Uterus (tissue), 4 donors: ENCODE results near the gene CNPPD1. TPM values are rescaled to one million over a fixed set of nuclear protein-coding genes. Genes with fewer than 3 reads are reported as not detected.

Source experiments
- DNase-seq, 2 donors: peaks; one replicate each; pipeline ENCODE4 v3.0.0-alpha.2; 2019 to 2020
- H3K27ac ChIP-seq, 2 donors: fragments of 200-600 bp; sonication (generic); 1 replicate in 1 of 2; 2 replicates in 1 of 2; pipeline ENCODE4 v1.5.1; 2016 to 2018
- H3K27me3 ChIP-seq, 2 donors: fragments of 200-600 bp; sonication (generic); one replicate each; pipeline ENCODE4 v1.5.1; 2018 to 2019; ENCODE audit warnings: control low read depth in 1 of 2
- H3K36me3 ChIP-seq, 2 donors: fragments of 200-600 bp; sonication (generic); one replicate each; pipeline ENCODE4 v1.5.1; 2019; ENCODE audit warnings: control low read depth in 1 of 2
- H3K4me1 ChIP-seq, 2 donors: fragments of 200-600 bp; sonication (generic); one replicate each; pipeline ENCODE4 v1.5.1; 2018 to 2019; ENCODE audit warnings: control low read depth in 1 of 2
- H3K4me3 ChIP-seq, 2 donors: fragments of 200-600 bp; sonication (generic); 1 replicate in 1 of 2; 2 replicates in 1 of 2; pipeline ENCODE4 v1.5.1; 2018 to 2019; ENCODE audit warnings: mild to moderate bottlenecking in 1 of 2
- H3K9me3 ChIP-seq, 2 donors: fragments of 200-600 bp; sonication (generic); one replicate each; pipeline ENCODE4 v1.5.1; 2019; ENCODE audit warnings: control low read depth in 1 of 2
- POLR2A ChIP-seq, 2 donors: fragments of 450-650 bp; IDR thresholded peaks; one replicate each; pipeline ENCODE4 v1.6.1; 2016; ENCODE audit warnings: antibody characterized with exemption in 2 of 2, mild to moderate bottlenecking in 1 of 2, moderate library complexity in 1 of 2
- intact Hi-C: fragments of 100-400 bp; cut with DNase I; formaldehyde crosslinking; loops from one replicate; pipeline ENCODE4 v1.15.1; 2023; ENCODE audit warnings: low total_unique reads
- total RNA-seq, 4 donors: library from RNA; depleted of rRNA in 3 of 4; stranded (reverse); fragments of >200 nt in 3 of 4; gene quantifications; one replicate each; pipeline versions ENCODE4 v1.1.0 to v1.2.4, GENCODE V29; 2014 to 2023
- TF ChIP-seq, protein P1 (sequence below), 4 experiments: fragments of 200-600 bp in 2 of 4; fragments of 450-650 bp in 2 of 4; sonication (generic) in 2 of 4; IDR thresholded peaks; one replicate each; pipeline ENCODE4 v1.5.1; 2016 to 2019; ENCODE audit warnings: antibody characterized with exemption in 4 of 4, mild to moderate bottlenecking in 2 of 4, moderate library complexity in 1 of 4
- donor health status: DM: yes; HTN: yes; CAD: no.

CNPPD1 gene
- total RNA-seq, 4 donors from 2014 or later: 3.1 to 56.2 (median 35.8) TPM

DNA sequence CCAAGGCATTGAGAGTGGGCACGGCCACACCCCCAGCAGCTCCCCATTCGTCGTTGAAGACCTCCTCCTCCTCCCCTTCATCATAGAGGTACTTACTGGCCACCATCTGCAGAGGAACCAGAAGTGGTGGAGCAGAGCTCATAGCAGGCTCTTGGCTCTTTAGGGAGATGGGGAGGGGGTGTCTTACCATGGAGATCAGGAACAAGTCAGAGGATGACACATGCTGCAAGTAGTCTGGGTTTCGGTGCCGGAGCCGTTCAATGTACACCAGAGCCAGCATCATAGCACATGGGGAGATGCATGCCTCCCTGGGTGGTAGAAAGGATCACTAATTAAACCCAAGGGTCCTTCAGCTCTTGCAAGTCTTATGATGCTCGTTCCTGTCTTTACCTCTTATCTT, 1.9 kb downstream of the CNPPD1 start:
- Histone ChIP-seq H3K27ac (no peak overlapping the region), H3K36me3 (no peaks in the 10 kb centered on the region), H3K4me3 (no peak overlapping the region), H3K27me3 (no peaks in the 10 kb centered on the region), H3K4me1 (peaks cover 0 to 7% of the 10 kb centered on the region in 2 donors), H3K9me3 (no peaks in the 10 kb centered on the region)
- intact Hi-C loops: no loop called here
- no peak for TF ChIP-seq POLR2A (IDR thresholded peaks at IDR 0.05)
- TF ChIP-seq, protein P1, sequence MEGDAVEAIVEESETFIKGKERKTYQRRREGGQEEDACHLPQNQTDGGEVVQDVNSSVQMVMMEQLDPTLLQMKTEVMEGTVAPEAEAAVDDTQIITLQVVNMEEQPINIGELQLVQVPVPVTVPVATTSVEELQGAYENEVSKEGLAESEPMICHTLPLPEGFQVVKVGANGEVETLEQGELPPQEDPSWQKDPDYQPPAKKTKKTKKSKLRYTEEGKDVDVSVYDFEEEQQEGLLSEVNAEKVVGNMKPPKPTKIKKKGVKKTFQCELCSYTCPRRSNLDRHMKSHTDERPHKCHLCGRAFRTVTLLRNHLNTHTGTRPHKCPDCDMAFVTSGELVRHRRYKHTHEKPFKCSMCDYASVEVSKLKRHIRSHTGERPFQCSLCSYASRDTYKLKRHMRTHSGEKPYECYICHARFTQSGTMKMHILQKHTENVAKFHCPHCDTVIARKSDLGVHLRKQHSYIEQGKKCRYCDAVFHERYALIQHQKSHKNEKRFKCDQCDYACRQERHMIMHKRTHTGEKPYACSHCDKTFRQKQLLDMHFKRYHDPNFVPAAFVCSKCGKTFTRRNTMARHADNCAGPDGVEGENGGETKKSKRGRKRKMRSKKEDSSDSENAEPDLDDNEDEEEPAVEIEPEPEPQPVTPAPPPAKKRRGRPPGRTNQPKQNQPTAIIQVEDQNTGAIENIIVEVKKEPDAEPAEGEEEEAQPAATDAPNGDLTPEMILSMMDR (IDR thresholded peaks at IDR 0.05): no peak
- no peak for DNase-seq

DNA sequence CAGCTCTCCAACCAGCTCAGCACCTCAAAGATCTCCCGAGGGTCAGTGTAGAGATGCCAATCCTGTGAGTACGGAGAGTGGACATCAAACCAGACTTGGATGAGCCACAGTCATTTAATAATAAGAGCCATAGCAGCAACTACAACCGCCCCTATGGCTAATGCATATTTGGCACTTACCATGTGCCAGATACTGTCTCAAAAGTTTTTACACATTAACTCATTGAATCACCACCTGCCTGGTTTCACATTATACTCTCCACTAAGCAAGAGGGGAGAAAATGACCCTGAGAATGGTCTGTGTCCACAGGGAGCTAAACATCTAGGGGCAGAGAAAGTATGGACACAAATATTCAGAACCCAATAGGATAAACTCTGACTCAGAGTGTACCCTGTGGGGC, 2.6 kb downstream of the CNPPD1 start:
- H3K9me3 ChIP-seq: no peaks in the 10 kb centered on the region
- no peak overlapping the region for H3K27ac ChIP-seq
- peaks cover 0 to 5% of the 10 kb centered on the region in 2 donors for H3K4me1 ChIP-seq
- no peak overlapping the region for H3K4me3 ChIP-seq
- intact Hi-C loops: no loop called here
- no peak for DNase-seq
- TF ChIP-seq POLR2A (IDR thresholded peaks at IDR 0.05): no peak
- TF ChIP-seq, protein P1 (IDR thresholded peaks at IDR 0.05): no peak
- no peaks in the 10 kb centered on the region for H3K27me3 ChIP-seq
- H3K36me3 ChIP-seq: no peaks in the 10 kb centered on the region

DNA sequence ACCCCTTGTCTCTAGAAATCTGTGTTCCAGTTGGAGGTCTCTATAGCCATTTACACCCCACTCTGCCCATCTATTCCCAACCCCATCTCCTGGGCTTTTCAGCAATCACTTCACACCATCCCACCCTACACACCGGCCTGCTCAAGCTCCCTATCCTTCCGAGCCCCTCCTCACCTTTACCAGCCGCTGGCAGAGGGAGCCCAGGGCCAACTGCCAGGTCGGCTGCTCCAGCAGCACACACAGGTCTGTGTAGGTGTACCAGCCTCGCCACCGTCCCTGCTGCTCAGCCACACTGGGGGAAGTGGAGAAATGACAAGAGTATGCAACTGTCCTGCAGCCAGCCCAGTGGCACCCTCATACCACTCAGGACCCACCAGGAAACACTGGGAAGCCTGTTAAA, 3.5 kb downstream of the CNPPD1 start:
- no peak for TF ChIP-seq POLR2A (IDR thresholded peaks at IDR 0.05)
- TF ChIP-seq, protein P1 (IDR thresholded peaks at IDR 0.05): no peak
- no peaks in the 10 kb centered on the region for H3K9me3 ChIP-seq
- intact Hi-C loops: no loop called here
- DNase-seq: no peak
- no peak overlapping the region for H3K27ac ChIP-seq
- no peaks in the 10 kb centered on the region for H3K4me1 ChIP-seq
- H3K36me3 ChIP-seq: no peaks in the 10 kb centered on the region
- no peak overlapping the region for H3K4me3 ChIP-seq
- H3K27me3 ChIP-seq: no peaks in the 10 kb centered on the region

DNA sequence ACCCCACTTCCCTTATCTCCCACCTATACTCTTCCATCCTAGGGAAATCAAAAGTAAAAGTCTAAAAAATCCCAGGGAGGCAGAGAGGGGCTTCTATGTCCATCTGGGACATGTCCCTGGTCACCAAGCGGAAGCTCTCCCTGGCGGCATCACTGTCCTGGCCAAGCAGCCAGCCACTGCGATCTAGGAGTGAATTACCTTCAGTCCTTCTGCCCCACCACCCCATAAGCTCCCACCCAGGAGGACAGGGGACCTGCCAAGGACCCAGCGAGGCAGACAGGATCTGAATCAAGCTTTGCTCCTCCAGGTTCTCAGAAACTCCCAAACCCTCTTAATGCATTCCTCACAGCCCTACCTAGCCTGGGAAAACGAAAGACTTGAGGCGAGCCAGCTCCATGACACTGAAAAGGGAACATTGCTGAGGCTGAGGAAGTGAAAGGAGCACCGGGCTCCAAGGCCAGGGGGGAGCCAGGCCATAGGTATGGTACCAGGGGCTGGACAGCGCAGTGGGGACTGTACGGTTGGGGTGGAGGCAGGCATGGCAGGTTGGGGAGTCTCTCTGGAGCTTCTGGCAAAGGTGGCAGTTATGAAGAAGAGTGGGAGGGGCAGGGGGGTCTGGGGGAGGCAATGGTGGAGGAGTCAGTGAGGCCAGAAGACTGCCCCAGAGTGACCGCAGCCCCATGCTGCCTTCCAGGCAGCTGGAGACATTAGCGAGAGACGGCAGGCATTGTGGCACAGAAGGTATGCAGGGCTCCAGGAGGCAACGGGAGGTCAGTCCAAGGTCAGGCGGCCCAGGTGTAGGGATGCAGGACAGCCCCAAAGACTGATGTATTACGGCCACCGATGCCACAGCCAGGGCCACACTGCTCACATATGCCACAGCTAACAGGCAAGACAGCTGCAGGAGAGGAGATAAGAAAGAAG, 4.2 kb downstream of the CNPPD1 start:
- peak overlapping the region in 1 of 2 donors; percentile 72 for H3K27ac ChIP-seq

DNA sequence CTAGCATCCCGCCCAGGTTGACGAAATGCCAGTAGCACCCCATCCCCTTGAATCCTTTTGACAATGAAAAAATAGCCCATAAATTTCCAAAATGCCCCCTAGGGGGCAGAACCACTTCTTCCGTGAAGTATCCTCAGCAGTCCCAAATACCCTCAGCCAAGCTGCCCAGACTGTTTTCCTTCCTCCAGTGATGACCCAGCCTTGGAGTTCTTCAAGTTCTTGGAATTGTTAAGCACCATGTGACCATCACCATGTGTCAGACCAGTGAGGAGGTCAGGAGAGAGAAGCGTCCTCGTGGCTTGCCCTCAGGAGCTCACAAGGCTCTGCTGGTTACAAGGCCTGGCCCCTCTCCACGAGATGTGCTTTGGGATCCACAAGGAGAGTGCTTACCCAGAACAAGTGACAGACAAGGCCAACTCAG, 5.5 kb downstream of the CNPPD1 start:
- Histone ChIP-seq H3K9me3 (no peaks in the 10 kb centered on the region), H3K36me3 (no peaks in the 10 kb centered on the region), H3K4me3 (no peak overlapping the region), H3K27me3 (no peaks in the 10 kb centered on the region), H3K4me1 (no peaks in the 10 kb centered on the region), H3K27ac (peak overlapping the region; percentile 56 to 72)
- peak; percentile 46 to 62 for DNase-seq
- intact Hi-C loops: no loop called here
- no peak for TF ChIP-seq POLR2A (IDR thresholded peaks at IDR 0.05)
- TF ChIP-seq, protein P1 (IDR thresholded peaks at IDR 0.05): peak; percentile 43 to 61 (median 50)

More for the DNA sequence above, 4.2 kb downstream of the CNPPD1 start:
- intact Hi-C loops: no loop called here
- no peak overlapping the region for H3K4me3 ChIP-seq
- no peaks in the 10 kb centered on the region for H3K4me1 ChIP-seq
- H3K27me3 ChIP-seq: no peaks in the 10 kb centered on the region
- H3K9me3 ChIP-seq: no peaks in the 10 kb centered on the region
- no peak for TF ChIP-seq POLR2A (IDR thresholded peaks at IDR 0.05)
- TF ChIP-seq, protein P1 (IDR thresholded peaks at IDR 0.05): no peak
- no peak for DNase-seq
- no peaks in the 10 kb centered on the region for H3K36me3 ChIP-seq
